HG03280 (cell line): ENCODE data around the gene ABTB2.

Source experiments
- ATAC-seq: cut with Tn5 transposase; IDR thresholded peaks from one replicate; pipeline ENCODE4 v1.9.1; 2021; ENCODE audit warnings: mild to moderate bottlenecking, moderate library complexity; ENCODE audit not compliant: unreplicated experiment

Gene ABTB2

GRCh38 chr11:34344410-34344767 lies 13.4 kb downstream of the ABTB2 start:
- no peak for ATAC-seq

GRCh38 chr11:34343686-34344085 lies 14.1 kb downstream of the ABTB2 start:
- no peak for ATAC-seq

GRCh38 chr11:34343153-34343552 lies 14.7 kb downstream of the ABTB2 start:
- no peak for ATAC-seq

- no peak for ATAC-seq
Observed at GRCh38 chr11:34341931-34342533, 15.8 kb downstream of the ABTB2 start.

- ATAC-seq: no peak
Observed at GRCh38 chr11:34341096-34341495, 16.7 kb downstream of the ABTB2 start.

- ATAC-seq: no peak
Observed at GRCh38 chr11:34340653-34341052, 17.2 kb downstream of the ABTB2 start.

GRCh38 chr11:34339149-34340064 lies 18.4 kb downstream of the ABTB2 start:
- no peak for ATAC-seq

GRCh38 chr11:34337016-34337415 lies 20.8 kb downstream of the ABTB2 start:
- no peak for ATAC-seq

GRCh38 chr11:34335801-34336200 lies 22.0 kb downstream of the ABTB2 start:
- ATAC-seq: no peak

- ATAC-seq: no peak
Observed at GRCh38 chr11:34335331-34335730, 22.5 kb downstream of the ABTB2 start.

GRCh38 chr11:34333787-34334186 lies 24.0 kb downstream of the ABTB2 start:
- ATAC-seq: no peak

- ATAC-seq: no peak
Observed at GRCh38 chr11:34332524-34332923, 25.3 kb downstream of the ABTB2 start.

GRCh38 chr11:34331736-34332135 lies 26.1 kb downstream of the ABTB2 start:
- no peak for ATAC-seq

- no peak for ATAC-seq
Observed at GRCh38 chr11:34331329-34331728, 26.5 kb downstream of the ABTB2 start.

- ATAC-seq: no peak
Observed at GRCh38 chr11:34330653-34331052, 27.2 kb downstream of the ABTB2 start.

GRCh38 chr11:34329876-34330275 lies 27.9 kb downstream of the ABTB2 start:
- ATAC-seq: no peak

GRCh38 chr11:34328632-34328910 lies 29.2 kb downstream of the ABTB2 start:
- no peak for ATAC-seq

GRCh38 chr11:34327804-34328631 lies 29.8 kb downstream of the ABTB2 start:
- ATAC-seq: no peak

GRCh38 chr11:34324466-34324865 lies 33.3 kb downstream of the ABTB2 start:
- ATAC-seq: no peak

- no peak for ATAC-seq
Observed at GRCh38 chr11:34323601-34324000, 34.2 kb downstream of the ABTB2 start.

GRCh38 chr11:34318111-34319037 lies 39.4 kb downstream of the ABTB2 start:
- ATAC-seq: no peak
